ENCODE data around the gene CBLN3. TPM values are rescaled to one million over a fixed set of nuclear protein-coding genes. Genes with fewer than 3 reads are reported as not detected.

Gene CBLN3
- total and polyA plus RNA-seq, 2 of the 4 experiments (the other 2 are of a cell fraction): 0.72 to 4.5 TPM

DNA sequence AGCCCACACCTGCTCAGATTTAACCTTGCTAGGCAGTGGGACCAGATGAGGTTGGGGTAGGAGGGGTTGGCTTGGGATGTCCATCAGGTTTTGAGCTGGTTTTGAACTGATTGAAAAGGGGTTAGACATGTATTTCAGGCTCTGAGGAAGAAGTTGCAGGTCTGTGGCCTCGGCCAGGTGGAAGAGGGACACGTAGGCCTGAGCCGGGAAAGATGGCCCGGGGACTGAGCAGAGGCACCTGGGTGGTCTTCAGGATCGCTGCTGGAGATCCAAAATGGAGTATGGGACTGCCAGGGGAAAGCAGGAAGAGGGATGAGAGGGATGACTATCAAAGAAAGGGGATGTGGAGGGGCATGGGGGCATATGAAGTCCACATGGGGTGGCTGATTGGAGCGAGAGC lies 23.1 kb downstream of the CBLN3 start:
- H2AK5ac ChIP-seq (ENCODE audit: low read depth, low read length): no peak overlapping the region
- H3K18ac ChIP-seq (ENCODE audit: low read depth, low read length): no peak overlapping the region
- H3K56ac ChIP-seq (ENCODE audit: extremely low read depth, insufficient read depth, low read length): no peak overlapping the region
- no peak overlapping the region for H3K23ac ChIP-seq (ENCODE audit: low read depth, low read length)
- no peak overlapping the region for H3K4me3 ChIP-seq (ENCODE audit: insufficient read depth, low read depth, low read length)
- dilution Hi-C loops (cut with HindIII; ENCODE audit: low sequenced_read_pairs, unreplicated experiment): no loop called here
- H2BK120ac ChIP-seq (ENCODE audit: low read depth, low read length): no peak overlapping the region
- 0 out of 4 replicates have a peak, but pooled peaks cover 0 to 5% of the 10 kb centered on the region in 2 experiments for H3K79me1 ChIP-seq (ENCODE audit: low read depth in 1 of 2, low read length in 2 of 2)
- peaks cover 24% of the 10 kb centered on the region; the same call in 1 of the 2 replicates for H3K36me3 ChIP-seq (ENCODE audit: control insufficient read depth, insufficient read depth, low read length)
- no peak overlapping the region for H2AK9ac ChIP-seq (replicated peaks; ENCODE audit: low read depth, low read length, poor library complexity)
- no peak overlapping the region for H3K4me2 ChIP-seq (ENCODE audit: low read depth, low read length)
- intact Hi-C loops (cut with micrococcal nuclease): no loop called here
- TF ChIP-seq MXI1 (IDR thresholded peaks at IDR 0.05; ENCODE audit: borderline replicate concordance, low read depth, low read length) (no peak), NFE2L2 (IDR thresholded peaks at IDR 0.05; ENCODE audit: low read depth, low read length) (no peak), POLR2A (IDR thresholded peaks at IDR 0.05; ENCODE audit: low read depth, low read length) (no peak), RCOR1 (IDR thresholded peaks at IDR 0.05; ENCODE audit: insufficient replicate concordance, low read length) (no peak), SMC3 (IDR thresholded peaks at IDR 0.05; ENCODE audit: low read depth, low read length) (no peak), FOS (IDR thresholded peaks at IDR 0.05; ENCODE audit: low read depth, low read length) (no peak), CHD1 (IDR thresholded peaks at IDR 0.05; ENCODE audit: low read depth, low read length) (no peak)
- TF ChIP-seq, protein P1, sequence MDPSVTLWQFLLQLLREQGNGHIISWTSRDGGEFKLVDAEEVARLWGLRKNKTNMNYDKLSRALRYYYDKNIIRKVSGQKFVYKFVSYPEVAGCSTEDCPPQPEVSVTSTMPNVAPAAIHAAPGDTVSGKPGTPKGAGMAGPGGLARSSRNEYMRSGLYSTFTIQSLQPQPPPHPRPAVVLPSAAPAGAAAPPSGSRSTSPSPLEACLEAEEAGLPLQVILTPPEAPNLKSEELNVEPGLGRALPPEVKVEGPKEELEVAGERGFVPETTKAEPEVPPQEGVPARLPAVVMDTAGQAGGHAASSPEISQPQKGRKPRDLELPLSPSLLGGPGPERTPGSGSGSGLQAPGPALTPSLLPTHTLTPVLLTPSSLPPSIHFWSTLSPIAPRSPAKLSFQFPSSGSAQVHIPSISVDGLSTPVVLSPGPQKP (IDR thresholded peaks at IDR 0.05; ENCODE audit: borderline replicate concordance, low read depth, low read length): no peak
- TF ChIP-seq, protein P2, sequence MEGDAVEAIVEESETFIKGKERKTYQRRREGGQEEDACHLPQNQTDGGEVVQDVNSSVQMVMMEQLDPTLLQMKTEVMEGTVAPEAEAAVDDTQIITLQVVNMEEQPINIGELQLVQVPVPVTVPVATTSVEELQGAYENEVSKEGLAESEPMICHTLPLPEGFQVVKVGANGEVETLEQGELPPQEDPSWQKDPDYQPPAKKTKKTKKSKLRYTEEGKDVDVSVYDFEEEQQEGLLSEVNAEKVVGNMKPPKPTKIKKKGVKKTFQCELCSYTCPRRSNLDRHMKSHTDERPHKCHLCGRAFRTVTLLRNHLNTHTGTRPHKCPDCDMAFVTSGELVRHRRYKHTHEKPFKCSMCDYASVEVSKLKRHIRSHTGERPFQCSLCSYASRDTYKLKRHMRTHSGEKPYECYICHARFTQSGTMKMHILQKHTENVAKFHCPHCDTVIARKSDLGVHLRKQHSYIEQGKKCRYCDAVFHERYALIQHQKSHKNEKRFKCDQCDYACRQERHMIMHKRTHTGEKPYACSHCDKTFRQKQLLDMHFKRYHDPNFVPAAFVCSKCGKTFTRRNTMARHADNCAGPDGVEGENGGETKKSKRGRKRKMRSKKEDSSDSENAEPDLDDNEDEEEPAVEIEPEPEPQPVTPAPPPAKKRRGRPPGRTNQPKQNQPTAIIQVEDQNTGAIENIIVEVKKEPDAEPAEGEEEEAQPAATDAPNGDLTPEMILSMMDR (conservative IDR thresholded peaks at IDR 0.05; ENCODE audit: low read depth, low read length): no peak
- H3K9me1 ChIP-seq (ENCODE audit: insufficient read depth, low read length): peaks cover 3% of the 10 kb centered on the region; the same call in 1 of the 2 replicates
- no peak overlapping the region for H3K14ac ChIP-seq (replicated peaks; ENCODE audit: low read depth, low read length)
- no peak overlapping the region for H3K9ac ChIP-seq (ENCODE audit: low read depth, low read length)
- H2BK5ac ChIP-seq (ENCODE audit: low read depth, low read length, poor library complexity, severe bottlenecking): no peak overlapping the region
- H3K4me1 ChIP-seq (ENCODE audit: control insufficient read depth, insufficient read depth, low read length): peaks cover 3% of the 10 kb centered on the region
- 89% methylated on average over 5 of the region's 6 CpGs; no CpG with 5 or more reads in 1 of the 2 experiments for WGBS, 2 experiments (ENCODE audit: extremely low coverage in 2 of 2, insufficient read length in 1 of 2)
- in situ Hi-C loops (cut with MboI; ENCODE audit: low sequenced_read_pairs): no loop called here
- no TSS peak for BruUV-seq (replicated peaks)
- H4K20me1 ChIP-seq (ENCODE audit: insufficient read depth, low read length): no peaks in the 10 kb centered on the region
- H3K9me3 ChIP-seq (ENCODE audit: control insufficient read depth, insufficient read depth, low read length): no peaks in the 10 kb centered on the region
- H2BK20ac ChIP-seq (ENCODE audit: low read depth, low read length): no peak overlapping the region
- H3K27me3 ChIP-seq (ENCODE audit: control insufficient read depth, insufficient read depth, low read length): no peaks in the 10 kb centered on the region
- no peak for DNase-seq
- H3K27ac ChIP-seq (ENCODE audit: insufficient read depth, low read length): no peak overlapping the region
- ChIA-PET POLR2A (ENCODE audit: unreplicated experiment) (no interaction called here), CTCF (interaction anchor here (1.3 to 3.2 kb wide), 2 partner anchors 40 to 73 kb away, joined by 5 to 9 read pairs; no protein-coding TSS in a partner anchor)
- ATAC-seq (ENCODE audit: low read depth): no peak
- H4K8ac ChIP-seq (ENCODE audit: low read depth in 2 of 2, low read length in 2 of 2): no peak overlapping the region
- H4K5ac ChIP-seq (ENCODE audit: low read depth, low read length): no peak overlapping the region
- no peak overlapping the region for H3K4ac ChIP-seq (ENCODE audit: low read depth, low read length)
- H2AFZ ChIP-seq (replicated peaks; ENCODE audit: low read length, poor library complexity): no peak overlapping the region
- H2BK15ac ChIP-seq (ENCODE audit: low read depth, low read length): no peak overlapping the region
- no peak overlapping the region for H4K91ac ChIP-seq (ENCODE audit: insufficient read depth, low read depth, low read length)

Measured in IMR-90 (cell line).